GM12872 (cell line): ENCODE data around the gene SPATA31E1.

ENCODE experiments used
- CTCF ChIP-seq: IDR thresholded peaks from 3 replicates; pipeline ENCODE4 v1.5.1; 2011; ENCODE audit warnings: low read depth, mild to moderate bottlenecking, low read length, moderate library complexity; ENCODE audit not compliant: insufficient read depth

The SPATA31E1 gene

GRCh38 chr9:87857948-87858335, 24.7 kb upstream of the SPATA31E1 start:
- no peak for TF ChIP-seq CTCF

GRCh38 chr9:87859137-87859536, 23.5 kb upstream of the SPATA31E1 start:
- TF ChIP-seq CTCF, result no peak

- no peak for TF ChIP-seq CTCF
These were observed 22.9 kb upstream of the SPATA31E1 start for GRCh38 chr9:87859786-87860185.

GRCh38 chr9:87861332-87861731, 21.3 kb upstream of the SPATA31E1 start:
- TF ChIP-seq CTCF, result no peak

- TF ChIP-seq CTCF, result no peak
These were observed 20.0 kb upstream of the SPATA31E1 start for GRCh38 chr9:87862536-87863268.

GRCh38 chr9:87863882-87864465, 18.7 kb upstream of the SPATA31E1 start:
- no peak for TF ChIP-seq CTCF

GRCh38 chr9:87864915-87865314, 17.8 kb upstream of the SPATA31E1 start:
- no peak for TF ChIP-seq CTCF
